Measurements from ENCODE around the gene TTR.

DNA sequence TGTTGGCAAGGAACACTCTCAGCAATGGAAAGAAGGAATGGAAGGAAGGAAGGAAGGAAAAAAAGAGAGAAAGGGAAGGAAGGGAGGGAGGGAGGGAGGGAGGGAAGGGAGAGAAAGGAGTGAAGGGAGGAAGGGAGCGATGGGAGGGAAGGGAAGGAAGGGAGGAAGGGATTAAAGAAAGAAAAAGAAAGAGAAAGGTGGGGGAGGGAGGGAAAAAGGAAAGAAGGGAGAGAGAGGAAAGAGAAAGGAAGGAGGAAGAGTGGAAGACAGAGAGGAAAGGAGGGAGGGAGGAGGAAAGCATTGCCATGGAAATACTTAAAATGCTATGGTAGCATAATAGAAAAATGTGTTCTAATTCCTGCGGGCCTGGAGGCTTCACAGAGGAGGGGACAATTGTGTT, 22.4 kb downstream of the TTR start:
- TF ChIP-seq CTCF (IDR thresholded peaks at IDR 0.05), result no peak
- no peak for TF ChIP-seq POLR2AphosphoS5 (IDR thresholded peaks at IDR 0.05)
